DOHH2 (cell line): ENCODE data around the gene SORBS2.

Experiments used
- H3F3A ChIP-seq: fragments of 200-600 bp; sonication (generic), shearing (Covaris generic); 2 replicates; pipeline ENCODE4 v1.6.0; 2016; ENCODE audit warnings: antibody characterized with exemption, mild to moderate bottlenecking; ENCODE audit not compliant: control insufficient read depth, insufficient read depth
- H3K27ac ChIP-seq: fragments of 200-600 bp; sonication (generic); 2 replicates; pipeline ENCODE4 v1.5.1; 2014; ENCODE audit warnings: low read depth, mild to moderate bottlenecking, low read length, moderate library complexity
- H3K27me3 ChIP-seq: fragments of 200-600 bp; sonication (generic); 2 replicates; pipeline ENCODE4 v1.6.1; 2014; ENCODE audit warnings: mild to moderate bottlenecking, low read length, mixed read lengths; ENCODE audit not compliant: control insufficient read depth
- H3K36me3 ChIP-seq: fragments of 200-600 bp; sonication (generic); 2 replicates; pipeline ENCODE4 v1.6.1; 2014; ENCODE audit warnings: mild to moderate bottlenecking, low read length, moderate library complexity, mixed read lengths; ENCODE audit not compliant: control insufficient read depth
- H3K4me1 ChIP-seq: fragments of 200-600 bp; sonication (generic); 2 replicates; pipeline ENCODE4 v1.6.1; 2014; ENCODE audit warnings: mild to moderate bottlenecking, low read length, mixed read lengths; ENCODE audit not compliant: control insufficient read depth
- H3K4me2 ChIP-seq: fragments of 200-600 bp; sonication (generic); 2 replicates; pipeline ENCODE4 v1.6.0; 2014; ENCODE audit warnings: mild to moderate bottlenecking, low read length, moderate library complexity
- H3K4me3 ChIP-seq: fragments of 200-600 bp; sonication (generic); 2 replicates; pipeline ENCODE4 v1.5.1; 2014; ENCODE audit warnings: mild to moderate bottlenecking, low read length, mixed read lengths
- H3K79me2 ChIP-seq: fragments of 200-600 bp; sonication (generic); 2 replicates; pipeline ENCODE4 v1.6.1; 2014; ENCODE audit warnings: mild to moderate bottlenecking, low read length, mixed read lengths; ENCODE audit not compliant: control insufficient read depth
- H3K9me2 ChIP-seq: fragments of 200-600 bp; sonication (generic); replicated peaks from 2 replicates; pipeline ENCODE4 v1.6.1; 2014; ENCODE audit warnings: mild to moderate bottlenecking, low read length, mixed read lengths; ENCODE audit not compliant: control insufficient read depth
- H3K9me3 ChIP-seq: fragments of 200-600 bp; sonication (generic); 2 replicates; pipeline ENCODE4 v1.6.1; 2014; ENCODE audit warnings: antibody characterized with exemption, low read length, mixed read lengths; ENCODE audit not compliant: control insufficient read depth, insufficient read depth
- H4K20me1 ChIP-seq: fragments of 200-600 bp; sonication (generic); 2 replicates; pipeline ENCODE4 v1.6.0; 2014; ENCODE audit warnings: low read depth, mild to moderate bottlenecking, antibody characterized with exemption, low read length, moderate library complexity; ENCODE audit not compliant: control insufficient read depth, insufficient read depth
- EZH2phosphoT487 ChIP-seq: fragments of 200-600 bp; sonication (generic); IDR thresholded peaks from 2 replicates; pipeline ENCODE4 v1.6.1; 2017; ENCODE audit warnings: borderline replicate concordance, mild to moderate bottlenecking, antibody characterized with exemption, low read length, moderate library complexity, mixed read lengths
- TF ChIP-seq, protein P1 (sequence below): fragments of 200-600 bp; sonication (generic); IDR thresholded peaks from one replicate; pipeline ENCODE4 v1.5.1; 2014; ENCODE audit warnings: antibody characterized with exemption, mild to moderate bottlenecking, low read depth, low read length; ENCODE audit not compliant: poor library complexity, severe bottlenecking

The SORBS2 gene

DNA sequence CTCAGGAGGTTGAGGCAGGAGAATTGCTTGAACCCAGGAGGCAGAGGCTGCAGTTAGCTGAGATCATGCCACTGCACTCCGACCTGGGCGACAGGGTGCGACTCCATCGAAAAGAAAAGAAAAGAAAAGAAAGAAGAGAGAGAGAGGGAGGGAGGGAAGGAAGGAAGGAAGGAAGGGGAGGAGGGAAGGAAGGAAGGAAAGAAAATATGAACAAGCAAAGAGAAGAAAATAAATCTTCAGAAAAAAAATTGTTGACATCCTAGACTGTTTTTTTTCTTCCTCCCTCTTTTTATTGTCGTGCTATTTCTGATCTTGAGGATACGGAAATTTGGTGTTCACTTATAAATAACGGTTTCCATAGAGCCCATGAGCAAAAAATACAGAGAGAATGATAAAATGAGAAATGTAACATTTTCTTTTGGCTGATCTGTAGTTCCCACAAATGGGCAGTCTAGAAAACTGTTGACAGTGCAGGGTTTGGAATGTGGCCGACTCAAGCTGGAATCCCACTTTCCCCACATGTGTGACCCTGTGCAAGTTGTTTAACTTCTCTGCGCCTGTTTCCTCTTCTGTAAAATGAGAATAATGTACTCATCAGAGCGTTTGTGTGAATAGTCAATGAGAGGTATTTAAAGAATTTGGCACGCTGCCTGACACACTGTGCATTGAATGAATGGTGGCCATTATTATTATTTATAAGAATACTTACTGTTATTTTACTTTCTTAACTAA is 19.4 kb downstream of the SORBS2 start:
- Histone ChIP-seq H3K4me2 (no peak overlapping the region), H3K9me2 (no peaks in the 10 kb centered on the region), H3K4me3 (no peak overlapping the region), H4K20me1 (no peaks in the 10 kb centered on the region), H3K27me3 (peaks cover 11% of the 10 kb centered on the region), H3F3A (no peaks in the 10 kb centered on the region), H3K79me2 (no peaks in the 10 kb centered on the region), H3K36me3 (no peaks in the 10 kb centered on the region), H3K4me1 (no peaks in the 10 kb centered on the region), H3K27ac (no peak overlapping the region), H3K9me3 (no peaks in the 10 kb centered on the region)
- no peak for TF ChIP-seq EZH2phosphoT487
- TF ChIP-seq, protein P1, sequence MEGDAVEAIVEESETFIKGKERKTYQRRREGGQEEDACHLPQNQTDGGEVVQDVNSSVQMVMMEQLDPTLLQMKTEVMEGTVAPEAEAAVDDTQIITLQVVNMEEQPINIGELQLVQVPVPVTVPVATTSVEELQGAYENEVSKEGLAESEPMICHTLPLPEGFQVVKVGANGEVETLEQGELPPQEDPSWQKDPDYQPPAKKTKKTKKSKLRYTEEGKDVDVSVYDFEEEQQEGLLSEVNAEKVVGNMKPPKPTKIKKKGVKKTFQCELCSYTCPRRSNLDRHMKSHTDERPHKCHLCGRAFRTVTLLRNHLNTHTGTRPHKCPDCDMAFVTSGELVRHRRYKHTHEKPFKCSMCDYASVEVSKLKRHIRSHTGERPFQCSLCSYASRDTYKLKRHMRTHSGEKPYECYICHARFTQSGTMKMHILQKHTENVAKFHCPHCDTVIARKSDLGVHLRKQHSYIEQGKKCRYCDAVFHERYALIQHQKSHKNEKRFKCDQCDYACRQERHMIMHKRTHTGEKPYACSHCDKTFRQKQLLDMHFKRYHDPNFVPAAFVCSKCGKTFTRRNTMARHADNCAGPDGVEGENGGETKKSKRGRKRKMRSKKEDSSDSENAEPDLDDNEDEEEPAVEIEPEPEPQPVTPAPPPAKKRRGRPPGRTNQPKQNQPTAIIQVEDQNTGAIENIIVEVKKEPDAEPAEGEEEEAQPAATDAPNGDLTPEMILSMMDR, result no peak

DNA sequence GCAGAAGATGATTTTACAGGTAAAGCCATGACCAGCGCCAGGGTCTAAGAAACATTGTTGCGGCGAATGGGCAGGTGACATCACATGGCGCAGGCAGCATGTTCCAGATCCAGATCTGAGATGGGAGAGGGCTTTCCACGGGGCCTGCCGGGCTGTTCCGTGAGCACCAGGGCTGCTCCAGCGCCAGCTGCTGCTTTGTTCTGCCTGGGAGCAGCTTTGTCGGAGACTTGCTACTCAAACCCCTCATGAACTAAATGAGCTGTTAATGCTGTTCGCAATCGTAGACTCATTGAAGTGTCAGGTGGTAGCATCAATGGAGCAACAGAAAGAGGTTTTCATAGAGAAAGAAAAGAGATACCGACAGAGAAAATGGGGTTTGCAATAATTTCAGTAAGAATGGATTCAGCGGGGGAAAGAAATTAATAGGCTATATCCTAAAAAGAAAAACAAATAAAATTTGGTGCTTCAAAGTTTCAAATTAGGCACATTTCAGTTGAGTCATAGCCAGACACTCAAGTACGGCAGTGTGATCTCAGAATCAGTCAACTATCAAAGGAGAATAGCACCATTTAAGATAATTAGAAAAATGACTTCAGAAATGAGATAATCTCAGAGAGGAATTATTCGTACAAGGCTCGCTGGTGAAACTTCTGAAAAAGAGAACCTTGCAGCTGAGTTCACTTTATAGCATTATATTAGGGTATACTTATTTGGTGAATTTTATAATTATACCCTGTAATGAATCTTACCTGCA is 23.9 kb downstream of the SORBS2 start:
- no peaks in the 10 kb centered on the region for H3F3A ChIP-seq
- H3K9me3 ChIP-seq, result no peaks in the 10 kb centered on the region
- peaks cover 15% of the 10 kb centered on the region for H3K27me3 ChIP-seq
- TF ChIP-seq, protein P1, result no peak
- TF ChIP-seq EZH2phosphoT487, result no peak
- no peaks in the 10 kb centered on the region for H3K4me1 ChIP-seq
- H3K4me3 ChIP-seq, result no peak overlapping the region
- H4K20me1 ChIP-seq, result no peaks in the 10 kb centered on the region
- no peaks in the 10 kb centered on the region for H3K9me2 ChIP-seq
- H3K79me2 ChIP-seq, result no peaks in the 10 kb centered on the region
- H3K4me2 ChIP-seq, result no peak overlapping the region
- no peaks in the 10 kb centered on the region for H3K36me3 ChIP-seq
- H3K27ac ChIP-seq, result no peak overlapping the region

DNA sequence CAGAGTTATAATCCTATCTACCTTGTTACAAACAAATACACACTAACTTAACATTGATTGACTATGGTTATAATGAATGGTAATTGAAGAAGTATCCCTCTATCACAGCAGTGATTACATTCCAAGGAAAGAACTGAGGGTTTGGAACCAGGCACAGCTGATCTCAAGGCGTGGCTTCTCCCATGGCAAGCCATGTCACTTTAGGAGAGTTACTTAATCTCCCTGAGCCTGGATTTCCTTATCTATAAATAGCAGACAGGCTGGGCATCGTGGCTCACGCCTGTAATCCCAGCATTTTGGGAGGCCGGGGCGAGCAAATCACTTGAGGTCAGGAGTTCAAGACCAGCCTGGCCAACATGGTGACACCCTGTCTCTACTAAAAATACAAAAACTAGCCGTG is 25.6 kb downstream of the SORBS2 start:
- H3K9me2 ChIP-seq, result no peaks in the 10 kb centered on the region
- no peaks in the 10 kb centered on the region for H3K36me3 ChIP-seq
- no peaks in the 10 kb centered on the region for H4K20me1 ChIP-seq
- TF ChIP-seq, protein P1, result no peak
- no peak for TF ChIP-seq EZH2phosphoT487
- H3K27ac ChIP-seq, result no peak overlapping the region
- H3F3A ChIP-seq, result no peaks in the 10 kb centered on the region
- no peaks in the 10 kb centered on the region for H3K9me3 ChIP-seq
- H3K4me1 ChIP-seq, result no peaks in the 10 kb centered on the region
- H3K4me2 ChIP-seq, result no peak overlapping the region
- no peak overlapping the region for H3K4me3 ChIP-seq
- peaks cover 13% of the 10 kb centered on the region for H3K27me3 ChIP-seq
- H3K79me2 ChIP-seq, result no peaks in the 10 kb centered on the region
